Duodenal mucosa (tissue), 2 donors: ENCODE measurements around the gene SMIM44.
"Not testable (repeated sequence)": the region's sequence is repeated elsewhere in the genome, so short reads cannot be mapped to it uniquely, and the experiment has no call there.

Experiments
- H3K27ac ChIP-seq: one replicate; pipeline ENCODE4 v1.7.0; 2013; ENCODE audit warnings: low read depth, low read length
- H3K27me3 ChIP-seq, 2 donors: one replicate each; pipeline ENCODE4 v1.7.0; 2013; ENCODE audit warnings: low read length in 2 of 2, control low read depth in 1 of 2; ENCODE audit not compliant: insufficient read depth in 2 of 2, control insufficient read depth in 1 of 2
- H3K36me3 ChIP-seq, 2 donors: one replicate each; pipeline ENCODE4 v1.7.0; 2013; ENCODE audit warnings: low read length in 2 of 2, control low read depth in 1 of 2; ENCODE audit not compliant: insufficient read depth in 2 of 2, control insufficient read depth in 1 of 2
- H3K4me1 ChIP-seq, 2 donors: one replicate each; pipeline ENCODE4 v1.7.0; 2013; ENCODE audit warnings: low read length in 2 of 2, control low read depth in 1 of 2; ENCODE audit not compliant: insufficient read depth in 2 of 2, control insufficient read depth in 1 of 2
- H3K4me3 ChIP-seq, 2 donors: one replicate each; pipeline ENCODE4 v1.7.0; 2013; ENCODE audit warnings: low read length in 2 of 2, low read depth in 1 of 2
- H3K9ac ChIP-seq, 2 donors: one replicate each; pipeline ENCODE4 v1.7.0; 2013; ENCODE audit warnings: low read length in 2 of 2, low read depth in 1 of 2
- H3K9me3 ChIP-seq, 2 donors: one replicate each; pipeline ENCODE4 v1.7.0; 2013; ENCODE audit warnings: low read length in 2 of 2, control low read depth in 1 of 2; ENCODE audit not compliant: control insufficient read depth in 1 of 2

SMIM44 gene

DNA sequence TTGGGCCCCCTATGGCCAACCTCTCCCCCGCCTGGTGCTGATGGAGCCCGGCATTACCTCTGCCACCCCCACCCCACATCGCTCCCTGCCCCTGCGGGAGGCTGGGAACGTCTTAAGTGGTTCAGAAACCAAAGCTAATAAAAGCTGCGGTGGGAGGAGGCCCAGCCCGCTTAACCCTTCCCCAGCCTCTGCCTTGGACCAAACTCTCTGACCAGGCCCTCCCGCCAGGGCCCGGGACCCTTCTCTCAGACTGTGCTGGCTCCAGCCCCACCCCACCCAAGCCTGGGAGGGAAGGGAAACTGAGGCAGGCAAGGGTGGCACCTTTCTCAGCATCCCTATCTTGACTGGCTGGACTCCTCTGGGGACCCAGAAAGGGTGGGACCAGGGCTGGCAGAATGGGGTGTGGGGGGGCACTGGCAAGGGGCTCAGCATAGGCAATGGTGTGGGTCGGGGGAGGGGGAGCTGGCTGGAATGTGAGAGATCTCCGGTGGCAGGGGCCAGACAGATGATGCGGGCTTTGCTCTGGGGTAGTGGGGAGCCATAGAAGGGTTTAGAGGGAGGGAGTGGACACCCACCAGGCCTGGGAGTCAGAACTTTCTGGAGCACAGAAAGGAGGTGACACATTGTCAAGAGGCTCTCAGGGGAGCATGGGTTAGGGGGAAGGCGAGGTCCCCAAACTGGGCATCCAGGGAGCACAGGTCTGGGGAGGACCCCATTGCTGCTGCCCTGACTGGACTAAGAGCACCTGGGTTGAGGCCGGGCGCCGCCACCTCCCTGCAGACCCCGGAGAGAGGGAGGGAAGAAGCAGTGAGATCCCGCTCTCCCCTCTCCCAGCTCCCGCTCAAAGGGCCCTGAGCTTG is 24.8 kb downstream of the SMIM44 start:
- no peak overlapping the region for H3K9ac ChIP-seq
- peaks cover 3 to 5% of the 10 kb centered on the region in 2 donors for H3K4me1 ChIP-seq
- H3K4me3 ChIP-seq: no peak overlapping the region
- peaks cover 3 to 21% of the 10 kb centered on the region in 2 donors for H3K36me3 ChIP-seq
- peak overlapping the region; percentile 73 for H3K27ac ChIP-seq
- H3K27me3 ChIP-seq: no peaks in the 10 kb centered on the region
- no peaks in the 10 kb centered on the region for H3K9me3 ChIP-seq

DNA sequence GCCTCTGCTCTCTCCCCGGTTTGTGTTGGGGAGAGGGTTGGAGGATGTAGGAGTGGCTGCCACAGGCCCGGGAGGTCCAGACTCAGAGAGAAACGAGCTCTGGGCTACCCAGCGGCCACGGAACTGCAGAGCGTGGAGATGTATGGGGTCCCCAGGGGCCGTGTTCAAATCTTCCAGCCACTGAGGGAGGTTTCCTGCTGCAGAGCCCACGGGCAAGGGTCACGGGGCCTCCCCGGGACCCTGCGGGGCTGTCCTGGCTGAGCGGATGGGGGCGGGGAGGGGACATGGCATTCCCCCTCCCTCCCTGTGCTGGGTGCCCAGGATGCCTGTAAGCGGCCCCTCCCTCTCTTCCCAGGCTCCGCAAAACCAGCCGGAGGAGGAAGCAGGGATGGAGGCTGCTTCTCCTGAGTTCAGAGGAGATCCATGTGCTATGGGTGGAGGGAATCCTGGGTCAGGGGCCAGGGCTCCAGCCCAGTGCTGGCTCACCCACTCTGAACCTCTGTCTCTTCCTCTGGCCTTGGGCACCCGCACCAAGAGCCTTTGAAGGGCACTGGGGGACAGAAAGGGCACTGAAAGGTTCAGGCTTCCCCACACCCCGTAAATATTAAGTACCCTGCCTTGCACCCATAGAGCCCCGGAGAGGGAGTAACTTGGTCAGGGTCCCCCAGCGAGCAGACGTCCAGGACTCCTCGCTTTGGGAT is 25.6 kb downstream of the SMIM44 start:
- no peaks in the 10 kb centered on the region for H3K9me3 ChIP-seq
- no peak overlapping the region for H3K4me3 ChIP-seq
- H3K4me1 ChIP-seq: peaks cover 3 to 5% of the 10 kb centered on the region in 2 donors
- no peak overlapping the region for H3K9ac ChIP-seq
- peak overlapping the region; percentile 20 for H3K27ac ChIP-seq
- no peaks in the 10 kb centered on the region for H3K27me3 ChIP-seq
- peaks cover 6 to 27% of the 10 kb centered on the region in 2 donors for H3K36me3 ChIP-seq

DNA sequence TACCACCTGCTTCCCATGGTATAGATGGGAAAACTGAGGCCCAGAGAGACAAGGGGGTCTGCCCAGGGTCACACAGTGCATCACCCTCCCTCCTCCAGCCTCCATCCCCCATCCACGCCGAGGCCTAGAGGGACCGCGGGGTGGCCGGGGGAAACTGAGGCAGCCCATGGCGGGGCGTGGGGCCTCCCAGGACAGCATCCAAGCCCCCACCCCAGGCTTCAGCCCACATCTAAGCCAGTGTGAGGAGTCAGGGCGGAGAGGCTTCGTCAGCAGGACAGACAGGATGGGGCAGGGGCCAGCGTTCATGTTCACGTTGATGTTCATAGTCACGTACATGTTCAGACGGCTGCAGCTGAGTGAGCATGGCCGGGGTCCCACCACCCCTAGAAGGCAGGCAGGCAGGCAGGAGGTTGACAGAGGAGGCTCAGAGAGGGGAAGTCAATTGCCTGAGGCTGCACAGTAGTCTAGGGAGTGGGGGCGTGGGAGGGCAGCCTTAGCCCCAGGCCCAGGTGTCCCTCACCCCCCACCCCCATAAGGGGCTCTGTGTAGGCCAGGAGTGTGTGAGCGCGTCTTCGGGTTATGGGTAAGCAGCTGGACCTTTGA is 26.2 kb downstream of the SMIM44 start:
- H3K4me1 ChIP-seq: peaks cover 3 to 5% of the 10 kb centered on the region in 2 donors
- H3K9ac ChIP-seq: no peak overlapping the region
- no peak overlapping the region for H3K4me3 ChIP-seq
- peaks cover 9 to 34% of the 10 kb centered on the region in 2 donors for H3K36me3 ChIP-seq
- no peak overlapping the region for H3K27ac ChIP-seq
- no peaks in the 10 kb centered on the region for H3K9me3 ChIP-seq
- H3K27me3 ChIP-seq: no peaks in the 10 kb centered on the region

DNA sequence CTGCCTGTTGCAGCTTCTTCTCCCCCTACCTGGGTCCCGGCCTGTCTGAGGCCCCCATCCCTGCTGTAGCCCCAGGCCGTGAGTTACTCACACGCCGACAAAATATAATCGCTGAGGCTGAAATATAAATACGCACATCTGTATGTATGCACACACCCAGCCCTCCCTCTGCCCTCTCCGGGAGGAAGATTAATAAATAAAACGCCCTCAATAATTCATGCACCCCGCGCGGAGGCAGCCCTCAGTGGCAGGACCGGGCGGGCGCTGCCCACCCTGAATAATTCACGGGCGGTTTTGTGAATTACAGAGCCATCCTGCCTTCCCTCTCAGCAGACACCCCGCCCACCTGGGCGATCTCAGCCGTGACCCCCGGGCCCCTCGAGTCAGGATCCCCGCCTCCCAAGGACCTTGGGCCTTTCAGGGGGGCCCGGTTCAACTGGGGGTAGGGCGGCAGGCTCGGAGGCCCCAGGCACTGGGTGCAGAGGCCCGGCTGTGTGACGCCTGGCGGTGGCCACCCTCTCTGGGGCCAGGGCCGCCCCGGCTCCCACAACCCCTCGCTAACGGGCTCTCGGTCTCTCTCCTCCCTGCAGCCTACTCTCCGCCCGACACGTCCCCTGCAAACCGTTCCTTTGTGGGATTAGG is 27.2 kb downstream of the SMIM44 start:
- no peaks in the 10 kb centered on the region for H3K27me3 ChIP-seq
- H3K9me3 ChIP-seq: no peaks in the 10 kb centered on the region
- peaks cover 9 to 35% of the 10 kb centered on the region in 2 donors for H3K36me3 ChIP-seq
- H3K4me3 ChIP-seq: no peak overlapping the region
- H3K27ac ChIP-seq: no peak overlapping the region
- H3K9ac ChIP-seq: no peak overlapping the region
- peaks cover 3 to 5% of the 10 kb centered on the region in 2 donors for H3K4me1 ChIP-seq

DNA sequence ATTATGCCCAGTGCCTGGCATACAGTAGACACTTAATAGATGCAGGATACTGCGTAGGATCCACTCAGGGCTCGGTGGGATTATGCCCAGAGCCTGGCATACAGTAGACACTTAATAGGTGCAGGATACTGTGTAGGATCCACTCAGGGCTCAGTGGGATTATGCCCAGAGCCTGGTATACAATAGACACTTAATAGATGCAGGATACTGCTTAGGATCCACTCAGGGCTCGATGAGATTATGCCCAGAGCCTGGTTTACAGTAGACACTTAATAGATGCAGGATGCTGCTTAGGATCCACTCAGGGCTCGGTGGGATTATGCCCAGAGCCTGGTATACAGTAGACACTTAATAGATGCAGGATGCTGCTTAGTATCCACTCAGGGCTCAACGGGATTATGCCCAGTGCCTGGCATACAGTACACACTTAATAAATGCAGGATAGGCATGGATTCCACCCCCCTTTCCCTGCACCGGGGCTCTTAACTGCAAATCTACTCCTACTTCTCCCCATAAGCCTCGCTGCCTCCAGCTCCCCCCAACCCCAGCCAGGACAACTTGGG is 27.8 kb downstream of the SMIM44 start:
- Histone ChIP-seq H3K27me3 (no peaks in the 10 kb centered on the region), H3K27ac (no peak overlapping the region), H3K9me3 (no peaks in the 10 kb centered on the region), H3K9ac (no peak overlapping the region), H3K4me1 (peaks cover 3 to 5% of the 10 kb centered on the region in 2 donors), H3K4me3 (no peak overlapping the region), H3K36me3 (peaks cover 15 to 38% of the 10 kb centered on the region in 2 donors)

DNA sequence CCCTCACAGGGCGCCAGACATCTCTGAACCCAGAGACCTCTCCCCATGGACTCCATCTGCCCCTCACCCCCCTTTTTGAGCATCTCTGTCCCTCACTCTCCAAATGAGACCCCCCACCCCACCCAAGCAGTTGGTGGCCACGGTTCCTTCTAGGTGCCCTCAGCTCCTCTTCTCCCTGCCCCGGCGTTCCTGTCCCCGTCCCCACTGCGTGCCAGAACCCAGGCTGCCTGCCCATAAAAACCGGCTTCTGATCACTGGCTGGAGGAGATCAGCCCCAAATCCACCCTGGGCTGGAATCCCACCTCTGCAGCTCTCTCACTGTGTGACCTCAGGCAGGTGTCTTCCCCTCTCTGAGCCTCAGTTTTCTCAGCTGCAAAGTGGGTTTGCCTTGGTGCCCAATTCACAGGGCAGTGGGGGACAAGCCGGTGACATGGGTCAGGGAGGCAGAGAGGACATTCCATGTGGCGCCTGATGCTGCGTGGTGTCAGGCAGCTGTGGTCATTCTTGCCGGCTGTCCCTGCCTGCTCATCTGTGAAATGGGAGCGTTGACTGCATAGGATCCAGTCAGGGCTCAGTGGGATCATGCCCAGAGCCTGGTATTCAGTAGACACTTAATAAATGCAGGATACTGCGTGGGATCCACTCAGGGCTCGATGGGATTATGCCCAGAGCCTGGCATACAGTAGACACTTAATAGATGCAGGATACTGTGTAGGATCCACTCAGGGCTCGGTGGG is 28.4 kb downstream of the SMIM44 start:
- H3K36me3 ChIP-seq: peaks cover 16 to 42% of the 10 kb centered on the region in 2 donors
- H3K4me3 ChIP-seq: no peak overlapping the region
- H3K9me3 ChIP-seq: no peaks in the 10 kb centered on the region
- no peak overlapping the region for H3K27ac ChIP-seq
- peaks cover 3 to 5% of the 10 kb centered on the region in 2 donors for H3K4me1 ChIP-seq
- no peaks in the 10 kb centered on the region for H3K27me3 ChIP-seq
- no peak overlapping the region for H3K9ac ChIP-seq

DNA sequence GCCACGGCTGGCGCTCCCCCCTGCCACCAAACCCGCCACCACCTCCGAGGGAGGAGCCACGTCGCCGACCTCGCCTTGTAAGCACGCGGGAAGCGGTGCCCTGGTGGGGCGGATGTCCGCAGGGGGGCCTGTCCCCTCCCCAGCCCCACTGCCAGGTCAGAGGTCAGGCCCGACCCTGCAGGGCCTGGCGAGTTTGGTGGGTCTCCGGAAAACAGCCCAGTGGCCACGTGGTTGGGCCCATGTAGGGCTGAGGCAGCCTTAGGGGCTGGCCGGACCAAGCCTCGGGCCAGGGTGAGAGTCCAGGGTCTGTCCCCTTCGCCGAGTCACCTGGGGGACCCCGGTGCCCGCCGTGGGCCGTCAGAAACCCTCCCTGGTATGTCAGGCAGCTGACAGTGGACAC is 29.4 kb downstream of the SMIM44 start:
- Histone ChIP-seq H3K9ac (no peak overlapping the region), H3K27ac (no peak overlapping the region), H3K4me1 (peaks cover 3 to 5% of the 10 kb centered on the region in 2 donors), H3K36me3 (peaks cover 16 to 48% of the 10 kb centered on the region in 2 donors), H3K4me3 (no peak overlapping the region), H3K27me3 (no peaks in the 10 kb centered on the region), H3K9me3 (no peaks in the 10 kb centered on the region)

DNA sequence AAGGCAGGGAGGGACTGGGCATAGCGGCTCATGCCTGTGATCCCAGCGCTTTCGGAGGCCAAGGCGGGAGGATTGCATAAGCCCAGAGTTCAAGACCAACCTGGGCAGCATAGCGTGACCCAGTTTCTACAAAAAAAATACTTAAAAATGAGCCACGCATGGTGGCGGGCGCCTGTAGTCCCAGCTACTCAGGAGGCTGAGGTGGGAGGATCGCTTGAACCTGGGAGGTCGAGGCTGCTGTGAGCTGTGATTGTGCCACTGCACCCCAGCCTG is 30.4 kb downstream of the SMIM44 start:
- H3K27me3 ChIP-seq, H3K4me3 ChIP-seq, H3K27ac ChIP-seq, H3K9ac ChIP-seq, H3K4me1 ChIP-seq, H3K9me3 ChIP-seq: not testable (repeated sequence)
- H3K36me3 ChIP-seq: peaks cover 16 to 53% of the 10 kb centered on the region in 2 donors

DNA sequence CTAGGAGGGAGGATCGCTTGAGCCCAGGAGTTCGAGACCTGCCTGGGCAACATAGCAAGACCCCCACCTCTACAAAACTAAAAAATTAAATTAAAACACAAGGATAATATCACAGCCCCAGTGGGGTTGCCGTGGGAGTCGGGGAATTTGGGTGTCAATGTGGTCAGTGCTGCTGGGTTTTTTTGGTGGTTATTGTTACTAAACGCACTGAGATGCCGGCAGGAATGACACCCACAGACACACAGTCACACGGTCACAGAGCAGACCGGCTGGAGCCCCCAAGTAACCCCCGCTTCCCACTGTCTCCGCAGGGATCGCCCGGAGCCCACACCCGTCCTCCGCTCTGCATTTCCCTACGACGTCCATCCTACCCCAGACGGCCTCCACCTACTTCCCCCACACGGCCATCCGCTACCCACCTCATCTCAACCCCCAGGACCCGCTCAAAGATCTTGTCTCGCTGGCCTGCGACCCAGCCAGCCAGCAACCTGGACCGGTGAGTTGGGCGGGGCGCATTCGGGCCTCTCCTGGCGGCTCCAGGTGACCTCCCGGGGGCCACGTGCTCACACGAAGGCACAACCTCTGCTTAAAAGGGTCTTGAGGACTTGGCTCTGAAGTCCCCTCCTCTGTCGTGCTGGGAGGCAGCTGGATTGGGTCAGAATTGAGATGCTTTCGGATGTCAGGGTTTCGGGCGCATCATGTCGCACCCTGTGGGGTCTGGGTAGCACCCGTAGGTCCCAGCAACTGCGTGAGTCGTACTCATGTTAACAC is 30.9 kb downstream of the SMIM44 start:
- H3K36me3 ChIP-seq: peaks cover 16 to 53% of the 10 kb centered on the region in 2 donors
- no peak overlapping the region for H3K27ac ChIP-seq

More for the DNA sequence above, 30.9 kb downstream of the SMIM44 start:
- Histone ChIP-seq H3K4me3 (no peak overlapping the region), H3K9me3 (no peaks in the 10 kb centered on the region), H3K4me1 (peaks cover 0 to 3% of the 10 kb centered on the region in 2 donors), H3K9ac (no peak overlapping the region), H3K27me3 (no peaks in the 10 kb centered on the region)
